HCT116 (cell line): ENCODE data around the gene ZNHIT1. TPM values are rescaled to one million over a fixed set of nuclear protein-coding genes. Genes with fewer than 3 reads are reported as not detected.

Source experiments
- ATAC-seq: fragments of 200-7000 bp; cut with Tn5 transposase; 2 replicates; pipeline ENCODE4 v1.9.1; 2020; ENCODE audit warnings: mild to moderate bottlenecking, moderate library complexity
- BruUV-seq: library from RNA; stranded (reverse); fragments of 400-500 nt; replicated peaks from 2 replicates; lab custom pipeline; 2021; lab: Mats Ljungman, UMichigan
- CTCF ChIA-PET: fragments of 300-600 bp; sonication (Branson Sonifier 250); formaldehyde crosslinking; loops from one replicate; lab custom pipeline; 2021; ENCODE audit warnings: antibody characterized with exemption; lab: Charles Lee
- POLR2A ChIA-PET: fragments of 300-600, 350-600 bp; sonication (Branson Sonifier 250); formaldehyde crosslinking; loops from one replicate; lab custom pipeline; 2021; ENCODE audit warnings: antibody characterized with exemption; lab: Charles Lee
- RAD21 ChIA-PET, 2 experiments: fragments of 300-600 bp; sonication (Branson Sonifier 250); formaldehyde crosslinking; loops; one replicate each; lab custom pipeline; 2023; ENCODE audit warnings: low total read pairs in 2 of 2; ENCODE audit not compliant: uncharacterized antibody in 2 of 2, unreplicated experiment in 2 of 2, low non-redundant PET in 1 of 2; lab: Charles Lee
- DNase-seq: peaks from one replicate; pipeline ENCODE4 v3.0.0-alpha.2; 2010; ENCODE audit warnings: low read depth, low spot score
- H2AFZ ChIP-seq: fragments of 200-600 bp; shearing (Covaris generic), sonication (generic); 2 replicates; pipeline ENCODE4 v1.6.1; 2017; ENCODE audit warnings: low read depth, mixed run types, mixed read lengths, antibody characterized with exemption, low read length; ENCODE audit not compliant: poor library complexity, severe bottlenecking
- H3K27ac ChIP-seq: 2 replicates; pipeline ENCODE4 v1.5.1; 2012; ENCODE audit warnings: low read depth, low read length
- H3K27me3 ChIP-seq: fragments of 200-600 bp; sonication (generic); 2 replicates; pipeline ENCODE4 v1.6.1; 2016; ENCODE audit warnings: mixed run types, low read length, mixed read lengths; ENCODE audit not compliant: insufficient read depth
- H3K36me3 ChIP-seq, 2 experiments: fragments of 200-500 bp in 1 of 2; fragments of 200-600 bp in 1 of 2; sonication (Bioruptor generic) in 1 of 2; sonication (generic) in 1 of 2; 2 replicates each; pipeline versions ENCODE4 v1.5.1 to v1.6.1; 2014 to 2016; ENCODE audit warnings: low read length in 2 of 2, inconsistent platforms in 1 of 2, mixed read lengths in 1 of 2, mixed run types in 1 of 2; ENCODE audit not compliant: insufficient read depth in 2 of 2, control insufficient read depth in 1 of 2
- H3K4me1 ChIP-seq, 2 experiments: fragments of 200-600 bp in 1 of 2; sonication (generic) in 1 of 2; 2 replicates each; pipeline versions ENCODE4 v1.5.1 to v1.6.1; 2012 to 2017; ENCODE audit warnings: low read length in 2 of 2, inconsistent platforms in 1 of 2, mild to moderate bottlenecking in 1 of 2, mixed read lengths in 1 of 2, mixed run types in 1 of 2, moderate library complexity in 1 of 2; ENCODE audit not compliant: insufficient read depth in 2 of 2, control insufficient read depth in 1 of 2
- H3K4me2 ChIP-seq: fragments of 200-600 bp; sonication (generic); 2 replicates; pipeline ENCODE4 v1.6.1; 2017; ENCODE audit warnings: mixed run types, low read length, mixed read lengths
- H3K4me3 ChIP-seq, 2 experiments: fragments of 200-600 bp in 1 of 2; sonication (generic) in 1 of 2; replicated peaks in 1 of 2; 2 replicates each; pipeline ENCODE4 v1.5.1; 2011 to 2016; ENCODE audit warnings: low read length in 2 of 2, control low read depth in 1 of 2, low read depth in 1 of 2, mild to moderate bottlenecking in 1 of 2, mixed read lengths in 1 of 2, mixed run types in 1 of 2
- H3K79me2 ChIP-seq: fragments of 200-600 bp; sonication (generic); 2 replicates; pipeline ENCODE4 v1.6.1; 2017; ENCODE audit warnings: mild to moderate bottlenecking, mixed run types, low read length, moderate library complexity, mixed read lengths; ENCODE audit not compliant: insufficient read depth
- H3K9ac ChIP-seq: fragments of 200-600 bp; sonication (generic); 2 replicates; pipeline ENCODE4 v1.6.1; 2016; ENCODE audit warnings: low read length, mixed read lengths
- H3K9me2 ChIP-seq: fragments of 200-600 bp; sonication (generic), shearing (Covaris generic); 2 replicates; pipeline ENCODE4 v1.6.1; 2017; ENCODE audit warnings: mixed run types, mild to moderate bottlenecking, moderate library complexity; ENCODE audit not compliant: insufficient read depth
- H3K9me3 ChIP-seq, 2 experiments: fragments of 200-500 bp in 1 of 2; fragments of 200-600 bp in 1 of 2; sonication (Bioruptor generic) in 1 of 2; sonication (generic) in 1 of 2; 2 replicates each; pipeline ENCODE4 v1.6.1; 2014 to 2017; ENCODE audit warnings: low read length in 2 of 2, mixed read lengths in 2 of 2, inconsistent platforms in 1 of 2, low read depth in 1 of 2, mild to moderate bottlenecking in 1 of 2, mixed run types in 1 of 2, moderate library complexity in 1 of 2; ENCODE audit not compliant: control insufficient read depth in 1 of 2, insufficient read depth in 1 of 2
- H4K20me1 ChIP-seq: fragments of 200-600 bp; sonication (generic), shearing (Covaris generic); 2 replicates; pipeline ENCODE4 v1.6.1; 2017; ENCODE audit warnings: mixed run types, mild to moderate bottlenecking, moderate library complexity; ENCODE audit not compliant: insufficient read depth
- ATF3 ChIP-seq: IDR thresholded peaks from 2 replicates; pipeline ENCODE4 v1.6.1; 2012
- CBX3 ChIP-seq: IDR thresholded peaks from 2 replicates; pipeline ENCODE4 v1.6.1; 2012; ENCODE audit warnings: low read depth
- CEBPB ChIP-seq: IDR thresholded peaks from 2 replicates; pipeline ENCODE4 v1.6.1; 2012; ENCODE audit warnings: low read depth
- EGR1 ChIP-seq: IDR thresholded peaks from 2 replicates; pipeline ENCODE4 v1.6.1; 2012; ENCODE audit warnings: low read depth
- EZH2phosphoT487 ChIP-seq: fragments of 200-600 bp; IDR thresholded peaks from 2 replicates; pipeline ENCODE4 v1.6.1; 2018; ENCODE audit warnings: antibody characterized with exemption, borderline replicate concordance
- JUND ChIP-seq: IDR thresholded peaks from 2 replicates; pipeline ENCODE4 v1.6.1; 2012
- RAD21 ChIP-seq: IDR thresholded peaks from 2 replicates; pipeline ENCODE4 v1.6.1; 2012; ENCODE audit warnings: low read depth, mild to moderate bottlenecking
- REST ChIP-seq: IDR thresholded peaks from 2 replicates; pipeline ENCODE4 v1.6.1; 2012; ENCODE audit warnings: low read depth
- SP1 ChIP-seq: IDR thresholded peaks from 2 replicates; pipeline ENCODE4 v1.6.1; 2012; ENCODE audit warnings: low read depth
- TCF7L2 ChIP-seq: IDR thresholded peaks from 2 replicates; pipeline ENCODE4 v1.7.0; 2011; ENCODE audit warnings: borderline replicate concordance, inconsistent platforms; ENCODE audit not compliant: insufficient read depth, insufficient read length; ENCODE audit errors: extremely low read depth
- YY1 ChIP-seq: IDR thresholded peaks from 2 replicates; pipeline ENCODE4 v1.6.1; 2011; ENCODE audit warnings: low read length, low read depth, moderate library complexity, mild to moderate bottlenecking; ENCODE audit not compliant: insufficient replicate concordance; ENCODE audit errors: extremely low read depth
- ZFX ChIP-seq: fragments of 450-650 bp; IDR thresholded peaks from 2 replicates; pipeline ENCODE4 v1.6.1; 2017
- ZNF274 ChIP-seq: fragments of 200-500 bp; sonication (Bioruptor generic); IDR thresholded peaks from 2 replicates; pipeline ENCODE4 v1.6.1; 2014; ENCODE audit warnings: mild to moderate bottlenecking, low read depth, low read length, inconsistent platforms
- intact Hi-C: fragments of 100-400 bp; cut with micrococcal nuclease; formaldehyde crosslinking; loops from 2 replicates; pipeline ENCODE4 v1.10.0; 2022
- total RNA-seq: library from RNA; stranded (reverse); gene quantifications from one replicate; pipeline ENCODE4 v1.2.1, GENCODE V29; 2021; ENCODE audit not compliant: unreplicated experiment

ZNHIT1 gene
- total RNA-seq, 1 experiment from 2014 or later, result 69.4 TPM

DNA sequence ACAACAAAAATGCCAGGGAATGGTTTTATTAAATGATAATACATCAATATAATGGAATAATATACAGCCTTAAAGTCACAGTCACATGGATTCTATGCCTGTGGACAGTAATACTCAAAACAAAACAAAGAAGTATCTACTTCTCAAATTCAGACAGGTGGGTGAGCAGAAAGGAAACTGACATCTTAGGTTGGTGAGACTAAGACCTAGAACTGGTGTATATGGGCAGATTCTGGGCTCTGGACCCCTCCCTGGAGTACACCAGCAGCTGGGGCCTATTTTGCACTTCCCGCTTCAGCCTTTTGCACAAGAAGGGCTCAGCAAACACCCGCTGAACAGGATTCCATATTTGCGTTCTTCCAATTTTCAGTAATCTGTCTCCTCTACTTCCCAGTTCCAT is 32.4 kb downstream of the ZNHIT1 start:
- H3K4me2 ChIP-seq, result peak overlapping the region; percentile 82; the same call in 1 of the 2 replicates
- POLR2A ChIA-PET, result no interaction called here

More for the DNA sequence above, 32.4 kb downstream of the ZNHIT1 start:
- peaks cover 4 to 5% of the 10 kb centered on the region in 2 experiments for H3K36me3 ChIP-seq
- no peaks in the 10 kb centered on the region for H3K9me2 ChIP-seq
- CTCF ChIA-PET, result no interaction called here
- no peak overlapping the region for H2AFZ ChIP-seq
- no peak overlapping the region for H3K4me3 ChIP-seq
- ATAC-seq (no peak), DNase-seq (no peak)
- H3K27me3 ChIP-seq, result no peaks in the 10 kb centered on the region
- no peaks in the 10 kb centered on the region for H3K9me3 ChIP-seq
- H3K4me1 ChIP-seq, result peaks cover 5 to 23% of the 10 kb centered on the region in 2 experiments; a peak in 3 of 4 replicates
- TF ChIP-seq ZNF274, result no peak
- no peak for TF ChIP-seq SP1
- TF ChIP-seq CBX3, result no peak
- no peak for TF ChIP-seq ATF3
- TF ChIP-seq REST, result no peak
- no peak for TF ChIP-seq ZFX
- TF ChIP-seq EZH2phosphoT487, result no peak
- no peak for TF ChIP-seq TCF7L2
- no peak for TF ChIP-seq RAD21
- no peak for TF ChIP-seq CEBPB
- no peak for TF ChIP-seq JUND
- TF ChIP-seq YY1, result no peak
- TF ChIP-seq EGR1, result no peak
- H4K20me1 ChIP-seq, result no peaks in the 10 kb centered on the region
- RAD21 ChIA-PET, result no interaction called here
- BruUV-seq, result no TSS peak
- intact Hi-C loops, result no loop called here
- no peak overlapping the region for H3K27ac ChIP-seq
- peaks cover 62% of the 10 kb centered on the region for H3K79me2 ChIP-seq
- no peak overlapping the region for H3K9ac ChIP-seq
